CD4-positive, alpha-beta memory T cell (primary cell): ENCODE results near the gene SAYSD1. TPM values are rescaled to one million over a fixed set of nuclear protein-coding genes. Genes with fewer than 3 reads are reported as not detected.

Experiments used
- CTCF ChIA-PET: fragments of 350-600 bp; sonication (Branson Sonifier 250); formaldehyde crosslinking; loops from one replicate; lab custom pipeline; 2021; ENCODE audit warnings: inconsistent platforms; ENCODE audit not compliant: partially characterized antibody; lab: Charles Lee
- POLR2A ChIA-PET: fragments of 350-600 bp; sonication (Branson Sonifier 250); formaldehyde crosslinking; loops from one replicate; lab custom pipeline; 2021; ENCODE audit not compliant: partially characterized antibody; lab: Charles Lee
- DNase-seq, 5 donors: peaks; one replicate each; pipeline versions ENCODE4 v3.0.0 to v3.0.0-alpha.2; 2020 to 2022; ENCODE audit warnings: mixed read lengths in 1 of 5
- H3K27ac ChIP-seq: one replicate; pipeline ENCODE4 v1.7.0; 2013; ENCODE audit warnings: low read depth, low read length
- H3K27me3 ChIP-seq: 2 replicates; pipeline ENCODE4 v1.7.0; 2013; ENCODE audit warnings: mild to moderate bottlenecking, low read length, moderate library complexity; ENCODE audit not compliant: insufficient read depth
- H3K36me3 ChIP-seq: 2 replicates; pipeline ENCODE4 v1.7.0; 2013; ENCODE audit warnings: mild to moderate bottlenecking, low read length, moderate library complexity; ENCODE audit not compliant: insufficient read depth
- H3K4me1 ChIP-seq: 2 replicates; pipeline ENCODE4 v1.7.0; 2013; ENCODE audit warnings: mild to moderate bottlenecking, low read length, moderate library complexity; ENCODE audit not compliant: insufficient read depth
- H3K4me3 ChIP-seq, 2 donors: one replicate each; pipeline ENCODE4 v1.7.0; 2013; ENCODE audit warnings: low read length in 2 of 2, mild to moderate bottlenecking in 1 of 2
- H3K9me3 ChIP-seq, 2 donors: one replicate each; pipeline ENCODE4 v1.7.0; 2013; ENCODE audit warnings: low read length in 2 of 2, control low read depth in 1 of 2; ENCODE audit not compliant: control insufficient read depth in 1 of 2
- H3K27ac Mint-ChIP-seq, 7 donors: one replicate each; pipeline ENCODE4 v1.8.0; 2020 to 2021; ENCODE audit warnings: mixed read lengths in 7 of 7, mild to moderate bottlenecking in 6 of 7, inconsistent platforms in 3 of 7, moderate library complexity in 3 of 7
- H3K27me3 Mint-ChIP-seq, 2 donors: one replicate each; pipeline ENCODE4 v1.8.0; 2020 to 2021; ENCODE audit warnings: mixed read lengths in 2 of 2
- H3K36me3 Mint-ChIP-seq, 2 donors: one replicate each; pipeline ENCODE4 v1.8.0; 2020 to 2021; ENCODE audit warnings: mixed read lengths in 2 of 2, inconsistent platforms in 1 of 2, mild to moderate bottlenecking in 1 of 2
- H3K4me1 Mint-ChIP-seq, 4 donors: one replicate each; pipeline ENCODE4 v1.8.0; 2020 to 2021; ENCODE audit warnings: mixed read lengths in 4 of 4, mild to moderate bottlenecking in 1 of 4
- H3K4me3 Mint-ChIP-seq, 8 donors: one replicate each; pipeline ENCODE4 v1.8.0; 2020 to 2021; ENCODE audit warnings: mixed read lengths in 8 of 8, mild to moderate bottlenecking in 7 of 8, moderate library complexity in 6 of 8, inconsistent platforms in 3 of 8
- H3K9me3 Mint-ChIP-seq, 8 donors: one replicate each; pipeline ENCODE4 v1.8.0; 2020 to 2021; ENCODE audit warnings: mixed read lengths in 8 of 8, mild to moderate bottlenecking in 5 of 8, inconsistent platforms in 3 of 8, moderate library complexity in 1 of 8
- intact Hi-C: fragments of 100-400 bp; cut with micrococcal nuclease; formaldehyde crosslinking; loops from one replicate; pipeline ENCODE4 v1.15.1; 2023
- polyA plus RNA-seq, 2 donors: library from polyadenylated mRNA; unstranded; fragments of 300-500 nt; fragmentation: Illumina TruSeq; gene quantifications; one replicate each; pipeline ENCODE4 v1.2.3, GENCODE V29; 2021
- total RNA-seq, 2 experiments: library from RNA; stranded (reverse); gene quantifications; one replicate each; pipeline ENCODE4 v1.2.3, GENCODE V29; 2021

Gene SAYSD1
- total and polyA plus RNA-seq, 4 experiments from 2014 or later = 14.0 to 22.4 (median 20.9) TPM

- Histone ChIP-seq H3K9me3 (no peaks in the 10 kb centered on the region), H3K4me3 (no peak overlapping the region), H3K27ac (no peak overlapping the region), H3K27me3 (no peaks in the 10 kb centered on the region), H3K36me3 (no peaks in the 10 kb centered on the region), H3K4me1 (no peaks in the 10 kb centered on the region)
- H3K27me3 Mint-ChIP-seq = peaks cover 9 to 21% of the 10 kb centered on the region in 2 donors
- H3K36me3 Mint-ChIP-seq = no peaks in the 10 kb centered on the region
- POLR2A ChIA-PET = no interaction called here
- H3K4me1 Mint-ChIP-seq = no peaks in the 10 kb centered on the region
- H3K4me3 Mint-ChIP-seq = no peak overlapping the region
- H3K9me3 Mint-ChIP-seq = no peaks in the 10 kb centered on the region
- H3K27ac Mint-ChIP-seq = no peak overlapping the region
- intact Hi-C loops = no loop called here
- CTCF ChIA-PET = no interaction called here
- DNase-seq = no peak
These were observed 51.5 kb downstream of the SAYSD1 start for GRCh38 chr6:39063526-39063925.

- Histone ChIP-seq H3K4me1 (no peaks in the 10 kb centered on the region), H3K27ac (no peak overlapping the region), H3K9me3 (no peaks in the 10 kb centered on the region), H3K27me3 (no peaks in the 10 kb centered on the region), H3K4me3 (no peak overlapping the region), H3K36me3 (no peaks in the 10 kb centered on the region)
- ChIA-PET POLR2A (no interaction called here), CTCF (no interaction called here)
- Mint-ChIP-seq H3K4me1 (no peaks in the 10 kb centered on the region), H3K9me3 (no peaks in the 10 kb centered on the region), H3K4me3 (no peak overlapping the region), H3K36me3 (no peaks in the 10 kb centered on the region), H3K27me3 (peaks cover 6 to 27% of the 10 kb centered on the region in 2 donors), H3K27ac (peak overlapping the region in 1 of 7 donors; percentile 21)
- DNase-seq = no peak
- intact Hi-C loops = no loop called here
These were observed 52.8 kb downstream of the SAYSD1 start for GRCh38 chr6:39062014-39062740.

GRCh38 chr6:39061588-39061987, 53.4 kb downstream of the SAYSD1 start:
- no peaks in the 10 kb centered on the region for H3K36me3 Mint-ChIP-seq
- ChIA-PET CTCF (no interaction called here), POLR2A (no interaction called here)
- intact Hi-C loops = no loop called here
- no peak overlapping the region for H3K4me3 Mint-ChIP-seq
- H3K4me1 ChIP-seq = no peaks in the 10 kb centered on the region
- H3K27ac ChIP-seq = no peak overlapping the region
- H3K9me3 ChIP-seq = no peaks in the 10 kb centered on the region
- H3K27ac Mint-ChIP-seq = no peak overlapping the region
- no peaks in the 10 kb centered on the region for H3K36me3 ChIP-seq
- H3K4me3 ChIP-seq = no peak overlapping the region
- H3K9me3 Mint-ChIP-seq = no peaks in the 10 kb centered on the region
- peaks cover 7 to 29% of the 10 kb centered on the region in 2 donors for H3K27me3 Mint-ChIP-seq
- no peaks in the 10 kb centered on the region for H3K27me3 ChIP-seq
- no peaks in the 10 kb centered on the region for H3K4me1 Mint-ChIP-seq
- no peak for DNase-seq

GRCh38 chr6:39061182-39061581, 53.8 kb downstream of the SAYSD1 start:
- H3K27me3 Mint-ChIP-seq = peaks cover 10 to 31% of the 10 kb centered on the region in 2 donors
- H3K4me3 ChIP-seq = no peak overlapping the region
- H3K9me3 ChIP-seq = no peaks in the 10 kb centered on the region
- H3K4me1 ChIP-seq = no peaks in the 10 kb centered on the region
- CTCF ChIA-PET = no interaction called here
- H3K36me3 ChIP-seq = no peaks in the 10 kb centered on the region
- POLR2A ChIA-PET = interaction anchor here (0.6 kb wide), 1 partner anchor 77 kb away, joined by 3 read pairs; no protein-coding TSS in a partner anchor
- no peaks in the 10 kb centered on the region for H3K36me3 Mint-ChIP-seq
- no peak overlapping the region for H3K4me3 Mint-ChIP-seq
- H3K27ac Mint-ChIP-seq = no peak overlapping the region
- H3K4me1 Mint-ChIP-seq = no peaks in the 10 kb centered on the region
- no peak for DNase-seq
- no peaks in the 10 kb centered on the region for H3K9me3 Mint-ChIP-seq
- no peaks in the 10 kb centered on the region for H3K27me3 ChIP-seq
- no peak overlapping the region for H3K27ac ChIP-seq
- intact Hi-C loops = no loop called here

- H3K27ac Mint-ChIP-seq = no peak overlapping the region
- H3K27me3 ChIP-seq = no peaks in the 10 kb centered on the region
- no peaks in the 10 kb centered on the region for H3K36me3 ChIP-seq
- no peak overlapping the region for H3K27ac ChIP-seq
- H3K4me1 ChIP-seq = no peaks in the 10 kb centered on the region
- intact Hi-C loops = no loop called here
- DNase-seq = no peak
- no peak overlapping the region for H3K4me3 ChIP-seq
- no peaks in the 10 kb centered on the region for H3K9me3 Mint-ChIP-seq
- H3K36me3 Mint-ChIP-seq = no peaks in the 10 kb centered on the region
- H3K9me3 ChIP-seq = no peaks in the 10 kb centered on the region
- no peaks in the 10 kb centered on the region for H3K4me1 Mint-ChIP-seq
- POLR2A ChIA-PET = interaction anchor here (0.6 kb wide), 1 partner anchor 78 kb away, joined by 3 read pairs; no protein-coding TSS in a partner anchor
- H3K4me3 Mint-ChIP-seq = no peak overlapping the region
- H3K27me3 Mint-ChIP-seq = peaks cover 10 to 31% of the 10 kb centered on the region in 2 donors
- CTCF ChIA-PET = no interaction called here
These were observed 54.4 kb downstream of the SAYSD1 start for GRCh38 chr6:39060467-39061160.

GRCh38 chr6:39059496-39060310, 55.3 kb downstream of the SAYSD1 start:
- ChIA-PET CTCF (no interaction called here), POLR2A (no interaction called here)
- Mint-ChIP-seq H3K27me3 (peaks cover 9 to 27% of the 10 kb centered on the region in 2 donors), H3K4me3 (no peak overlapping the region), H3K4me1 (no peaks in the 10 kb centered on the region), H3K36me3 (no peaks in the 10 kb centered on the region), H3K9me3 (no peaks in the 10 kb centered on the region), H3K27ac (no peak overlapping the region)
- Histone ChIP-seq H3K4me1 (no peaks in the 10 kb centered on the region), H3K27me3 (no peaks in the 10 kb centered on the region), H3K9me3 (no peaks in the 10 kb centered on the region), H3K27ac (no peak overlapping the region), H3K36me3 (no peaks in the 10 kb centered on the region), H3K4me3 (no peak overlapping the region)
- no peak for DNase-seq
- intact Hi-C loops = no loop called here
